Testis (tissue), 2 donors: ENCODE data around the gene PNKP.

Experiments
- POLR2A ChIP-seq: fragments of 450-650 bp; IDR thresholded peaks from one replicate; pipeline ENCODE4 v1.6.1; 2017; ENCODE audit warnings: antibody characterized with exemption, mild to moderate bottlenecking, moderate library complexity
- TF ChIP-seq, protein P1 (sequence below), 3 experiments: fragments of 450-650 bp in 2 of 3; fragments of 200-600 bp in 1 of 3; sonication (generic) in 1 of 3; IDR thresholded peaks; one replicate each; pipeline ENCODE4 v1.5.1; 2016 to 2019; ENCODE audit warnings: antibody characterized with exemption in 3 of 3, mild to moderate bottlenecking in 2 of 3, moderate library complexity in 1 of 3

DNA sequence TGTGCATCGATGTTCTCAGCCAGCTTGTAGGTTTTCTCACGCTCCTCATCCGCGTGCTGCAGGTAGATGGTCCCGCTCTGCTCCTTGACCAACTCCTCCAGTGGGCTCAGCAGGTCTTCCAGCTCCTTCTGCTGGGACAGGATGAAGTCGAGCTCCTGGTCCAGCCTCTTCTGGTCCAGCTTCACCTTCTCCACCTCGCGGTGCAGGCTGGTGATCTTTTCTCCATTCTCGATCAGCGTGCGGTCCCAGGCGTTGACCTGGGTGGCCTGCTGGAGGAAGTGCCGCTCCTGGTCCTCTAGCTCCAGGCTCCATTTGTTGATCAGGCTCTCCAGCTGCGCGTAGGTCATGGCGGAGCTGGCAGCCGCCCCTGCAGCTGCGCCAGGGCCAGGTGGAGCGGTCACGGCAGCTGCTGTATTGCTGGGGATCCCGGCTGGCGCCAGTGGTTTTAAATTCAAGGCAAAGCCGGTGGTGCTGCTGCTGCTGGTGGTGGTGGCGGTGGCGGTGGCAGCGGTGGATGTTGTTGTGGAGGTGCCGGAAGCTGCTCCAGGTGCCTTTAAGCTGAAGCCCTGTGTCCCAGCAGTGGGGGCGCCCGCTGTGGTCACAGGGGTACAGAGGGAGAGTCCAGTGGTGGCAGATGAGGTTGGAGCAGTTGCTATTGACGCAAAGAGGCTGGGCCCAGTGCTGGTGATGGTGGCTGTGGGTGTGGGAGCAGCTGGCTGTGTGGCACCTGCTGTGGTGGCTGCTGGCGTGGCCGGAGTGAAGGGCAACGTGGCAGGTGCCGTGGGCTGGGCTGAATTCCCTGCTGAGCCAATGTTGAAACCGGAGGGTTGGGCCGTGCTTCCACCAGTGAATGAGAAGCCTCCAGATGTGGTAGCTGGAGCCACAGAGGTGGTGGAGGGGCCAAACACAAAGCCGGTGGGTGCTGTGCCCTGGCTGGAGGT lies 41.4 kb upstream of the PNKP start:
- TF ChIP-seq, protein P1, sequence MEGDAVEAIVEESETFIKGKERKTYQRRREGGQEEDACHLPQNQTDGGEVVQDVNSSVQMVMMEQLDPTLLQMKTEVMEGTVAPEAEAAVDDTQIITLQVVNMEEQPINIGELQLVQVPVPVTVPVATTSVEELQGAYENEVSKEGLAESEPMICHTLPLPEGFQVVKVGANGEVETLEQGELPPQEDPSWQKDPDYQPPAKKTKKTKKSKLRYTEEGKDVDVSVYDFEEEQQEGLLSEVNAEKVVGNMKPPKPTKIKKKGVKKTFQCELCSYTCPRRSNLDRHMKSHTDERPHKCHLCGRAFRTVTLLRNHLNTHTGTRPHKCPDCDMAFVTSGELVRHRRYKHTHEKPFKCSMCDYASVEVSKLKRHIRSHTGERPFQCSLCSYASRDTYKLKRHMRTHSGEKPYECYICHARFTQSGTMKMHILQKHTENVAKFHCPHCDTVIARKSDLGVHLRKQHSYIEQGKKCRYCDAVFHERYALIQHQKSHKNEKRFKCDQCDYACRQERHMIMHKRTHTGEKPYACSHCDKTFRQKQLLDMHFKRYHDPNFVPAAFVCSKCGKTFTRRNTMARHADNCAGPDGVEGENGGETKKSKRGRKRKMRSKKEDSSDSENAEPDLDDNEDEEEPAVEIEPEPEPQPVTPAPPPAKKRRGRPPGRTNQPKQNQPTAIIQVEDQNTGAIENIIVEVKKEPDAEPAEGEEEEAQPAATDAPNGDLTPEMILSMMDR (IDR thresholded peaks at IDR 0.05): no peak
- no peak for TF ChIP-seq POLR2A
